GM13976 (cell line): Measurements from ENCODE around the gene ADAM8.

Experiments used
- DNase-seq: peaks from one replicate; pipeline ENCODE4 v3.0.0; 2012; ENCODE audit warnings: low spot score
- in situ Hi-C: fragments of 300-500 bp; cut with MboI; formaldehyde crosslinking; loops from one replicate; pipeline ENCODE4 v1.12.0; 2022; ENCODE audit warnings: low sequenced_read_pairs, mixed read lengths, inconsistent platforms; ENCODE audit not compliant: unreplicated experiment
- TF ChIP-seq, protein P1 (sequence below): IDR thresholded peaks from 2 replicates; pipeline ENCODE4 v1.5.1; 2012; ENCODE audit warnings: borderline replicate concordance, mild to moderate bottlenecking; ENCODE audit not compliant: insufficient read depth; ENCODE audit errors: extremely low read depth, missing control alignments, control extremely low read depth

Gene ADAM8

GRCh38 chr10:133218891-133219290 is 57.8 kb downstream of the ADAM8 start:
- TF ChIP-seq, protein P1, sequence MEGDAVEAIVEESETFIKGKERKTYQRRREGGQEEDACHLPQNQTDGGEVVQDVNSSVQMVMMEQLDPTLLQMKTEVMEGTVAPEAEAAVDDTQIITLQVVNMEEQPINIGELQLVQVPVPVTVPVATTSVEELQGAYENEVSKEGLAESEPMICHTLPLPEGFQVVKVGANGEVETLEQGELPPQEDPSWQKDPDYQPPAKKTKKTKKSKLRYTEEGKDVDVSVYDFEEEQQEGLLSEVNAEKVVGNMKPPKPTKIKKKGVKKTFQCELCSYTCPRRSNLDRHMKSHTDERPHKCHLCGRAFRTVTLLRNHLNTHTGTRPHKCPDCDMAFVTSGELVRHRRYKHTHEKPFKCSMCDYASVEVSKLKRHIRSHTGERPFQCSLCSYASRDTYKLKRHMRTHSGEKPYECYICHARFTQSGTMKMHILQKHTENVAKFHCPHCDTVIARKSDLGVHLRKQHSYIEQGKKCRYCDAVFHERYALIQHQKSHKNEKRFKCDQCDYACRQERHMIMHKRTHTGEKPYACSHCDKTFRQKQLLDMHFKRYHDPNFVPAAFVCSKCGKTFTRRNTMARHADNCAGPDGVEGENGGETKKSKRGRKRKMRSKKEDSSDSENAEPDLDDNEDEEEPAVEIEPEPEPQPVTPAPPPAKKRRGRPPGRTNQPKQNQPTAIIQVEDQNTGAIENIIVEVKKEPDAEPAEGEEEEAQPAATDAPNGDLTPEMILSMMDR = no peak

DNA sequence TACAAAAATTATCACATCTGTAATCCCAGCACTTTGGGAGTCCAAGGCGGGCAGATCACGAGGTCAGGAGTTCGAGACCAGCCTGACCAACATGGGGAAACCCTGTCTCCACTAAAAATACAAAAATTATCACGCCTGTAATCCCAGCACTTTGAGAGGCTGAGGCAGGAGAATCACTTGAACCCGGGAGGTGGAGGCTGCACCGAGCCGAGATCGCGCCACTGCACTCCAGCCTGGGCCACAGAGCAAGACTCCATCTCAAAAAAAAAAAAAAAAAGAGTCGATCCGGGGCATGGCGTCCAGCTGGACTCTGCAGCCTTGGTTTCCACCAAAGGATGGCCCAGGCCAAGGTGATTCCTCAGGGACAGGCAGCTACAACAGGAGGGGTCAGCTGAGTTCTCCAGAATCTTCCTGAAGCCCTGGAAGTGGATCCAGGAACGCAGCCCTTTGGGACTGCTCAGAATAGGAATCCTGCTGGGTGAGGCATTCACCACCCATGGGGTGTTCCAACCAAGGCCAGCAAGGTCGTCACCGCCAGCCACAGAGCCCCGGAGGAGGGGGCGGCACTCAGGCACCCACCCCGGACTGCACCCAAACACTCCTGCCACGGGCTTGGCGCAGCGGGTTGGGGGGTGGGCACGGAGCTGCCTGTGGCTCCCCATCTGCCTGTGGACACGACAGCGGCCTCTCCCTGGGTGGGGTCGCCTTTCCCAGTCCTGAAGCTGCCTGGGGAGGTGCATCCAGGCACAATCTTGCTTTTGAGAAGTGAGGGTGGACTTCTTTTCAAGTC is 58.7 kb downstream of the ADAM8 start:
- no peak for DNase-seq
- in situ Hi-C loops = no loop called here
- TF ChIP-seq, protein P1 = no peak

More at GRCh38 chr10:133218891-133219290, 57.8 kb downstream of the ADAM8 start:
- DNase-seq = no peak
- in situ Hi-C loops = no loop called here

GRCh38 chr10:133216776-133217175 is 59.9 kb downstream of the ADAM8 start:
- TF ChIP-seq, protein P1 = no peak
- DNase-seq = no peak

GRCh38 chr10:133215586-133215985 is 61.1 kb downstream of the ADAM8 start:
- in situ Hi-C loops = no loop called here
- TF ChIP-seq, protein P1 = no peak
- no peak for DNase-seq

More at GRCh38 chr10:133216776-133217175, 59.9 kb downstream of the ADAM8 start:
- in situ Hi-C loops = no loop called here

DNA sequence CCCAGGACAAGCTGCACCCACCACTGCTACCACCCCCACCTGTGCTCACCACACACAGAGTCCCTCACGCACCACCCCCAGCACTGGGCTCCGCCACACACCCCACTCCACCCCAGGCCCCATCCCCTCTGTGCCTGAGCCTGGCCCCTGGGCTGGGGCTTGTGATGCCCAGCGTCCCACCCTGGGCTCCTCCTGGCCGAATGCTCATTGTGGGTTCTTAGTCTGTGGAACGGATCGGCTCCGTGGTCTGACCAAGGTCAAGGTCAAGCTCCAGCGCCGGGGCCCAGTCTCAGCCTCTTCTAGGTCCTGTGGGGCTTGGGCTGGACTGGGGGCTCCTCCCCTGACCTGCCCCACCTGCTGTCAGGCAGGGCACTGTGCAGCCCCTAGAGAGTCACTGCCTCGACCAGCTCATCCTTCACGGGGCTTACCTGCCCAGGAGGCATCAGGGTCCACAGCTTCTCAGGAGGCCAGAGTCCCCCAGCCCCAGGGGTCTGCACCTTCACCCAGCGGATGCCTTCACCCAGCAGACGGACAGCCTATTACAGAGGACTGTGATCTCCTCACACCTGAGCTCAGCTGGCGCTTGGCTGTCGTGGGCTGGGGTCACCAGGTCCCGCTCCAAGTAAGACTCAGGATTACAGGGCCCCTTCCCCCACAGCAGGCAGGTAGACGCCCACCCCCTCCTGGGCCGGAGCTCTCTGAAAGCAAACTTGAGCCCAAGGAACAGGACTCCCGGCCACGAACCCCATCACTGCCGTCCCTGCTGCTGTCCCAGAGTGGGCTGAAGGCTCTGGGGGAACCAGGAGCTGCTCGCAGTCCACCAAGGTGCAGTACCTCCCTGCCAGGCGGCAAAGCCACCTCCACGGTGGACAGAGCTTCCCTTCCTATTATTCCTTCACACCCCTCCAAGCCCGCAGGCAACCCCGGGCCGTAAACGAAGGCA is 61.9 kb downstream of the ADAM8 start:
- DNase-seq = no peak
- TF ChIP-seq, protein P1 = no peak
- in situ Hi-C loops = no loop called here

- DNase-seq = no peak
- TF ChIP-seq, protein P1 = no peak
- in situ Hi-C loops = no loop called here
Observed at GRCh38 chr10:133213641-133214467, 62.8 kb downstream of the ADAM8 start.
